ENCODE measurements around the gene PGLYRP3.

Gene PGLYRP3

GRCh38 chr1:153262462-153263157 is 50.1 kb downstream of the PGLYRP3 start:
- DNase-seq (ENCODE audit: extremely low read depth in 1 of 2, low read depth in 1 of 2) = no peak

GRCh38 chr1:153262070-153262366 is 50.7 kb downstream of the PGLYRP3 start:
- DNase-seq (ENCODE audit: extremely low read depth in 1 of 2, low read depth in 1 of 2) = no peak

DNA sequence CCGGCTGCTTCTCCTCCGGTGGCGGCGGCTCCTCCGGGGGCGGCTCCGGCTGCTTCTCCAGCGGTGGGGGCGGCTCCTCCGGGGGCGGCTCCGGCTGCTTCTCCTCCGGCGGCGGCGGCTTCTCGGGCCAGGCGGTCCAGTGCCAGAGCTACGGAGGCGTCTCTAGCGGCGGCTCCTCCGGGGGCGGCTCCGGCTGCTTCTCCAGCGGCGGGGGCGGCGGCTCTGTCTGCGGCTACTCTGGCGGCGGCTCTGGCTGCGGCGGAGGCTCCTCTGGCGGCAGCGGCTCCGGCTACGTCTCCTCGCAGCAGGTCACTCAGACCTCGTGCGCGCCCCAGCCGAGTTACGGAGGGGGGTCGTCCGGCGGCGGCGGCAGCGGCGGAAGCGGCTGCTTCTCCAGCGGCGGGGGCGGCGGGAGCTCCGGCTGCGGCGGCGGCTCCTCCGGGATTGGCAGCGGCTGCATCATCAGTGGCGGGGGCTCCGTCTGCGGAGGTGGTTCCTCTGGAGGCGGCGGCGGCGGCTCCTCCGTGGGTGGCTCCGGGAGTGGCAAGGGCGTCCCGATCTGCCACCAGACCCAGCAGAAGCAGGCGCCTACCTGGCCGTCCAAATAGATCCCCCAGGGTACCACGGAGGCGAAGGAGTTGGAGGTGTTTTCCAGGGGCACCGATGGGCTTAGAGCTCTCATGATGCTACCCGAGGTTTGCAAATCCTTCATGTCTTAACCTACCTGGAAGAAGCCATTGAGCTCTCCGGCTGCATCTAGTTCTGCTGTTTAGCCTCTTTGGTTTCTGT is 51.3 kb downstream of the PGLYRP3 start:
- DNase-seq (ENCODE audit: extremely low read depth in 1 of 2, low read depth in 1 of 2) = no peak

GRCh38 chr1:153260585-153261280 is 52.0 kb downstream of the PGLYRP3 start:
- no peak for DNase-seq (ENCODE audit: extremely low read depth in 1 of 2, low read depth in 1 of 2)

DNA sequence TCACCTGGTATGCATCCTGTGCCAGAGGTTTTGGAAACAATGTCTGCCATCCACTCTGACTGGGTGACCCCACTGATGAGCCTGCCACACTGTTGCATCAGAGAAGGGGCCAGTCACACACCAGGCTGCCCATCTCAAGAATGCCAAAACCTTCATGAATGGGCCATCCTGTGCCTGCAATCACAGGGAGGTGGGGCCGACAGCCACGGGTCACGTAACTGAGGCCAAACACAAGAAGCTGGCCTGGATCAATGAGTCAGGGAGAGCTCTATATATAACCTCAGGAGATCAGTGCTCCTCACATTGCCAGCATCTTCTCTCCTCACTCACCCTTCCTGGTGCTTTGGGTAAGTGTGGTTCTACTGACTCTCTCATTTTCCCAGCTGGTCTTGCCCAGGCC is 53.4 kb downstream of the PGLYRP3 start, which contains the start of gene LORICRIN:
TSS of gene LORICRIN (plus strand) at position 301 of the 400 bp plus-strand sequence. CDS start 1,263 bp downstream, outside the sequence.
- no peak for DNase-seq (ENCODE audit: extremely low read depth in 1 of 2, low read depth in 1 of 2)

DNA sequence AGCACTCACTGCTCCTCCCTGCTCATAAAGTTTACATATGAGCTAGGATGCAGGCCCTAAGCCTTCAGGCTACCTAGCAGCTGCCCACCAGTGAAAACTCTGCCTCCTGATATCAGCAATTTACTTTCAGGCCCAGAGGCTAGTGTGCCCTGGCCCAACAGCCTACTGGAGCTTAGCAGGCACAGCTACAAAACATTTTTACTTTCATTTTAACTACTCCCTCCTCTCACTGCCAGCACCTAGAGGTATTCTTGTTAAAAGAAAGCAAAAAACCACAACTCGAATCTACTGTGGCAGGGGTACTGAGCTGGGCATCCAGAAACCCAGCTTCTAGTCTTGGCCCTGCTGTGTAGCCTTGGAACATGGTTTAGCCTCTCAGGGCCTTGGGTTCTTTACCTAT is 59.1 kb downstream of the PGLYRP3 start:
- no peak for DNase-seq (ENCODE audit: extremely low read depth in 1 of 2, low read depth in 1 of 2)

DNA sequence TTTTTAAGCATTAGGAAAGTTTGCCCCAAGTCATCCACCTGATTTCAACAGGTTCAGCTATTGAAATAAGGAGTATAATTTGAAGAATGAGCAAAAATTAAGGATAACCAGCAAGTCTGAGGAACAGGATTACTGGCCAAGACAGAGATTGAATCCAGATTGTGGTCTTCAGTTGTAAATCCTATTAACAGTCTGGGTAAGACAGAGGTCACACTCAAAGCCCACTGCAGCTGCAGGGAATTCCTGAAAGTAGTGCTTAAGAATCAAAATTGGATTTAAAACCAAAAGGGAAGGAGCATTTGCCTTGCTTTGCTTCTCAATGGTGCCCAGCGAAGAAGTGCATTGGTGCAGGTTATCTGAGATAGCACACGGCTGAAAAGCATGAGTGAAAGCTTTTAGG is 59.7 kb downstream of the PGLYRP3 start:
- DNase-seq (ENCODE audit: extremely low read depth in 1 of 2, low read depth in 1 of 2) = no peak

DNA sequence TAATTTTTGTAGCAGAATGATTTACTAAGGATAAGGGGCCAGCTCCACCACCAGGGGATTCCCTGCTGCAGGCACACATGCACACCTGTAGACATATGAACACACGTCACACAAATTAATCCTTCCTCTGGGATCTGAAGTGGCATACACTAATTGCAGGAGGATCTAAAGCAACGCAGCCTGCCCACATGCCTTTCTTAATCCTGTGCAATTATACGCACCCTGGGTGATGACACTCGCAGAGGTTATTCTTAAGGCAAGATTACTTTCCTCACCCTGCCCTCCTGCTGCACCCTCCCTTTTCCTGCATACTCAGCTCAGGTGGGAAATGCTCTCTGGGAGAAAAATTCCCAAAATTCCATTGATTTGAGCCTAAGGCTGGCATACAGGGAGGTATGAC is 60.8 kb downstream of the PGLYRP3 start:
- no peak for DNase-seq (ENCODE audit: extremely low read depth in 1 of 2, low read depth in 1 of 2)

- no peak for DNase-seq (ENCODE audit: extremely low read depth in 1 of 2, low read depth in 1 of 2)
These were observed 61.2 kb downstream of the PGLYRP3 start for GRCh38 chr1:153251562-153251961.

DNA sequence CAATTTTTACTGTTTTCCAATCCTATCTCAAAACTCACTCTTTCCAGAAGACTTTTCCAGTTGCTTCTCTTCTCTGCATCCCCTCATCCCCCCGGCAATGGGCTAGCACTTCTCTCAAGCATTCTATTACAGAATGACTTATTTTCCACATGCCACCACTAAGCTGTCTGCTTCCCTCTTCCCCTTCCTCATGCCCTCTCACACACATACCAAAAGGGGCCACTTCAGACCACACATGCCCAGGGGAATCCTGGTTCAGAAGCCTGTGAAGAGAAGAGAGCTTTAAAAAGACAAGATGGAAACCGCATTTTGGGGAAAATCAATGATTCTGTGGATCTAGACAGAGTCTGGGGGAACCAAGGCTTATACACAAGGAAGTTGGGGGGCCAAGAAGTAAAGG is 61.7 kb downstream of the PGLYRP3 start:
- no peak for DNase-seq (ENCODE audit: extremely low read depth in 1 of 2, low read depth in 1 of 2)

DNA sequence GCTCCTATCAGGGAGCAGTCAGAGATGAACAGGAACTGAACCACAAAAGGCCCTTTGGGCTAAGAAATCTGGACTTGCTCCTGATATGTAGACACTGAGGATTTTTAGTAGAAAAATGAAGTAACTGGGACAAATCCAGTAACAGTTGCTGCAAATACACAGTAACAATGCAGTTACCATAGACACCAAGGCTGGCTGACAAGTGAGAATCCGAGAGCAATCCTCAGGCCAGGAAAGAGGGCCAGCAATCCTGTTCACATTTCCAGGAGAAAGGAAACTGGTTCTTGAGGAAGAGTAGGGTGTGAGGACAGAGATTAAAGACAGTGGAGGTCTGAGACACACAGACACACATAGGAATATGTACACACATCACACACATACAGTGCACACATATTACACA is 62.6 kb downstream of the PGLYRP3 start:
- no peak for DNase-seq (ENCODE audit: extremely low read depth in 1 of 2, low read depth in 1 of 2)

DNA sequence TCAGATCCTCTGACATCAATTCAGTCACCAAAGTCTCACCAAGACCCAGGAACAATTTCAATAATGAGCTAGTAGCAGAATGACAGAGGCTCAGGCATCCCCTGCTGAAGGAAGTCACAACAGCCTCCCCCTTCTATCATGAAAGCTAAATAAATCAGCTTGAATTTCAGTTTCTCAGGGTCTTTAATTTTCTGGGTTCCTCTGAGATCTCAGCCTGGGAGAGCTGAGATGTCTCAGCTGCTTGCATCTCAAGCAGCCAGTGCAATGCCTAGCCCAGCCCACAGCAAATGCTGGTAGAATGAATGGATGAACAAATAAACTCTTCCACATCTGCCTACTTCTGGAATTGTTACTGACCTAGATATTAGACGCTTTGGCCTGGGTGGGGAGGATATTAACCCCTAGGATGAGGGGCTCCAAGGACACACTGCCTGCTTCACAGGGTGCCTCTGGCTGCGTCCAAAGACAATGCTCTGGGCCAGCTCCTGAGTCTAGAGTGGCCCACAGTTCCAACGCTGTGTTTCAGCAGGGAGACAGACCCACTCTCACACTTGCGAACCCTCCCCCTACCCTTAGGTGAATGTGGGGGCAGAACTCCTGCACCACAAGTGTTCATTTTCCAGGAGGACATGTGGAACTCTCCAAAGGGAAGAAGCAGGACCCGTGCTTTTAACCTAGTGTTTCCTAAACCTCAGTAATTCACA is 64.4 kb downstream of the PGLYRP3 start:
- no peak for DNase-seq (ENCODE audit: extremely low read depth in 1 of 2, low read depth in 1 of 2)

All from activated CD8-positive, alpha-beta memory T cell treated with anti-CD3 and anti-CD28 coated beads for 1 hour (primary cell).